ENCODE data around the gene EDEM1. TPM values are rescaled to one million over a fixed set of nuclear protein-coding genes. Genes with fewer than 3 reads are reported as not detected.
"Not testable (repeated sequence)": the region's sequence is repeated elsewhere in the genome, so short reads cannot be mapped to it uniquely, and the experiment has no call there.

The EDEM1 gene
- total RNA-seq, 2 donors from 2014 or later = 109 to 171 TPM

DNA sequence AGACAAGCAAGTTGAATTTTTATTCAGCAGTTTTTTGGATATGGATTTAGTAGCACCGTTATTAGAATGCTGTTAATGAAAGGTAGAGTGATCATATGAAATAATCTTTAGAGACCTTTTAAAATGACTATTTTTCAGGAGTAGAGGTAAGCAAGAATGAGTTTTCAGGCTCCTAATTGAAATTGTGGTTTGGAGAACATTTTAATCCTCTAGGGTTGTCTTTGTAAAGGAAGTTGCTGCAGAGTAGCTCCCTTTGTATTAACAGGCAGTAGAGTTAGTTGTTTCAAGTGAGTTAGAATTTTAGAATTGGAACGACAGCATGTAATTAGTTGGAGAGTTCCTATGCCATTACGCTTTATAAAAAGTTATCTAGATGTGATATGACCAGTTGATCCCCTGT, 27.2 kb upstream of the EDEM1 start:
- H3K27me3 Mint-ChIP-seq = no peaks in the 10 kb centered on the region
- DNase-seq (ENCODE audit: low spot score) (no peak), ATAC-seq (no peak)
- H3K4me3 Mint-ChIP-seq = no peak overlapping the region
- no peak overlapping the region for H3K27ac Mint-ChIP-seq
- no peaks in the 10 kb centered on the region for H3K36me3 Mint-ChIP-seq
- peaks cover 50 to 60% of the 10 kb centered on the region in 2 donors for H3K4me1 Mint-ChIP-seq (ENCODE audit: low read depth in 2 of 2)
- H3K9me3 Mint-ChIP-seq = no peaks in the 10 kb centered on the region

DNA sequence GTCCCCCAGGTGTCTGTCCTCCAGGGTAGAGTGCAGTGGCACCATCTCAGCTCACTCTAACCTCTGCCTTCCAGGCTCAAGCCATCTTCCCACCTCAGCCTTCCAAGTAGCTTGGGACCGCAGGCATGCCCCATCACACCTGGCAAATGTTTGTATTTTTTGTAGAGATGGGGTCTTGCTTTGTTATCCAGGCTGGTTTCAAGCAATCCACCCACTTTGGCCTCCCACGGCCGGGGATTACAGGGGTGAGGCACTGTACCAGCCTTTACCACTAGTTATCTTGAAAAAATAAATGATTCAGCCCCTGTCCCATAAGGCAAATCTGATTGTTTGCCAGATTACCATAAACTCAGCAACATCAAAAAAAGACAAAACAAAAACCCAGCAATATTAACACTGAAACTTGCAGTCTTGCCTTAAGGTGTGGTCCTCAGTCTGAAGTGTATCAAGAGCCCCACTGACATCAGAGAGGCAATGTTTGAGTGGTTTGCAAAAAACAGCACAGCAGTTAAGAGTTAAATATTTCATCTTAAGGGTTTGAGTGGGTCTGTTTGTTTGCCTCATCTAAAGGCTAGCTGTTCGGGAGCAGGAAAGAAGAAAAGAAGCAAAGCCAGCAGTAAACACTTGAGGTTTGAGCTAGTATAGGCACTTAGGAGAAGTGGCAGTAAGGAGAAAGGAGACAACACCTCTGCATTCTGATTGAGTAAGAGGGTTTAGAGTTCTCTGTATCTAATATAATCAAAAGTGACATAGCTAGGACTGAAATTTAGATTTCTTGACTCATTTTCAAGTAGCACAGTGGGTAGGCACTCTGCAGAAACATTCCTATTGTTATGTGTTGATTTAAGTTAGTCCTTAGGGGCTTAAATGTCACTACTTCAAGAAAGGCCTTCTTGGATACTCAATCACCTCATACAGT, 26.3 kb upstream of the EDEM1 start:
- no peaks in the 10 kb centered on the region for H3K27me3 Mint-ChIP-seq
- H3K36me3 Mint-ChIP-seq = no peaks in the 10 kb centered on the region
- ATAC-seq (peak in 1 of 2 donors; percentile 36), DNase-seq (ENCODE audit: low spot score) (no peak)
- peak overlapping the region; percentile 17 to 67 for H3K27ac Mint-ChIP-seq
- H3K4me1 Mint-ChIP-seq (ENCODE audit: low read depth in 2 of 2) = peaks cover 43 to 57% of the 10 kb centered on the region in 2 donors
- H3K9me3 Mint-ChIP-seq = no peaks in the 10 kb centered on the region
- no peak overlapping the region for H3K4me3 Mint-ChIP-seq

DNA sequence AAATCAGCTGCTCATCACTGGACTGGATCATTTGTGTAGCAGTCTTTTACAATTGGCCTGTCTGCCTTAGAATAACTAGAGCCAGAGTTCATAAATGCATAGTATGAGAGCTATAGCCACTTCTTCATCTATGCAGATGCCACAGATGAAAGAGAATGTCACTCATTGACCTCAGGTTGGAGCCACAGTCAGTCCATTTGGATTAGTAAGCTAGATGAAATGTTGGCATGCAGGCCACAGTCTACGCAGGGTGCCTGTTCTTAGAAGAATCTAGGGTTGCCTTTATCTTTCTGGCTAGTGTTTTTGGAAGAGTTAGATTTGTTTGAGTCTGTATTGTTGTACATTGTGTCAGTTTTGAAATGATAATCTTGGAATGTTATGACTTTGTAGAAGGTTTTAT, 25.4 kb upstream of the EDEM1 start:
- H3K4me3 Mint-ChIP-seq = no peak overlapping the region
- DNase-seq (ENCODE audit: low spot score) = no peak
- no peaks in the 10 kb centered on the region for H3K36me3 Mint-ChIP-seq
- no peak for ATAC-seq
- H3K9me3 Mint-ChIP-seq = no peaks in the 10 kb centered on the region
- no peaks in the 10 kb centered on the region for H3K27me3 Mint-ChIP-seq
- H3K27ac Mint-ChIP-seq = no peak overlapping the region
- peaks cover 43 to 56% of the 10 kb centered on the region in 2 donors for H3K4me1 Mint-ChIP-seq (ENCODE audit: low read depth in 2 of 2)

DNA sequence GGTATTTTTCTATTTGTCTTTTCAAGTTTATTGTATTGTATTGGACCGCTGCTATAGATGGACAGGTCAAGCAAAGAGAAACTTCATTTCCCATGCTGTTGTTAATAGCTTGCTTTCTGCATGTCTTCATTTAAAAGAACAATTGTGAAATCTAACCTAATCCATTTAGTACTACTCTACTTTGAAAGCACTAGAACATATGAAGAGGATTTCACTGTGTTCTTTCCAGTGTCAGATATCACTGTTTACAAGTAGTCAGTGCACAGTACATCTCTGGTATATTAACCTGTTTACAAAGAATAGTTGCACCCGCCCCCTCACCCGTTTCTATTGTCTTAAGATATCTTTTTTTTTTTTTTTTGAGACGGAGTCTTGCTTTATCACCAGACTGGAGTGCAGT, 21.8 kb upstream of the EDEM1 start:
- DNase-seq (ENCODE audit: low spot score) = no peak
- no peak for ATAC-seq
- Mint-ChIP-seq H3K27ac (no peak overlapping the region), H3K4me1 (ENCODE audit: low read depth in 2 of 2) (peaks cover 39 to 50% of the 10 kb centered on the region in 2 donors), H3K27me3 (no peaks in the 10 kb centered on the region), H3K36me3 (no peaks in the 10 kb centered on the region), H3K4me3 (no peak overlapping the region), H3K9me3 (no peaks in the 10 kb centered on the region)

DNA sequence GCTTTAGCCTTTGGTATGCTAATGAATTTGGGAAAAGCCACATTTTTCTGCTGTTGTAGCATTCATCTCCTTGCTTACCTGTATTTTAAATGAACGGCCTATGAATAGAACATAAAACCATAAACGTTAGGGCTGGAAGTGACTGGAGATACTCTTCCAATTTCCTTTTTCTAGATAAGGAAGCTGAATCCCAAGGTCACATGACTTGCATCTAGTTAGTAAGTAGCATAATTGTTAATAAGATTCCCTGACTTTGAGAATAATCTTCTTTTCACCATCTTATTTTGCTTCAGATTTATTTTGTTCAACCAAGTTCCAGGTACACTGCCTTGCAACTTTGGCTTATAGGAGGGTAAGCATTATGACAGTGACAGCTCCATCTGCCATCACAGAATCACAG, 20.7 kb upstream of the EDEM1 start:
- Mint-ChIP-seq H3K4me3 (no peak overlapping the region), H3K27ac (peak overlapping the region in 1 of 2 donors; percentile 54), H3K27me3 (no peaks in the 10 kb centered on the region), H3K9me3 (no peaks in the 10 kb centered on the region), H3K36me3 (no peaks in the 10 kb centered on the region), H3K4me1 (ENCODE audit: low read depth in 2 of 2) (peaks cover 30 to 38% of the 10 kb centered on the region in 2 donors)
- DNase-seq (ENCODE audit: low spot score) = no peak
- ATAC-seq = no peak

DNA sequence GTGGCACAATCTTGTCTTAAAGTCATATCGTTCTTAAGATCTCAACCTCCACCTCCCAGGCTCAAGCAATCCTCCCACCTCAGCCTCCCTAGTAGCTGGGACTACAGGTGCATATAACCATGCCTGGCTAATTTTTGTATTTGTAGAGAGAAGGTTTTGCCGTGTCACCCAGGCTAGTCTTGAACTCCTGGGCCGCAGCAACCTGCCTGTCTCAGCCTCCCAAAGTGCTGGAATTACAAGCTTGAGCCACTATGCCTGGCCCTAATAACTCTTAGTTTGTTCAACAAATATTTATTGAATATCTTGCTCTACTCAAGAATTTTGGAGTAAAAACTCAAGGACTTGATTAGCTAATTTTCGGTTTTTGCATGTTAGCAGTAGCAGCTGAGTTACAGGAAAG, 19.4 kb upstream of the EDEM1 start:
- Mint-ChIP-seq H3K36me3 (peaks cover 5% of the 10 kb centered on the region), H3K9me3 (no peaks in the 10 kb centered on the region), H3K4me1 (ENCODE audit: low read depth in 2 of 2) (peaks cover 28 to 32% of the 10 kb centered on the region in 2 donors), H3K27ac (no peak overlapping the region), H3K27me3 (no peaks in the 10 kb centered on the region), H3K4me3 (no peak overlapping the region)
- no peak for DNase-seq (ENCODE audit: low spot score)
- ATAC-seq = no peak

DNA sequence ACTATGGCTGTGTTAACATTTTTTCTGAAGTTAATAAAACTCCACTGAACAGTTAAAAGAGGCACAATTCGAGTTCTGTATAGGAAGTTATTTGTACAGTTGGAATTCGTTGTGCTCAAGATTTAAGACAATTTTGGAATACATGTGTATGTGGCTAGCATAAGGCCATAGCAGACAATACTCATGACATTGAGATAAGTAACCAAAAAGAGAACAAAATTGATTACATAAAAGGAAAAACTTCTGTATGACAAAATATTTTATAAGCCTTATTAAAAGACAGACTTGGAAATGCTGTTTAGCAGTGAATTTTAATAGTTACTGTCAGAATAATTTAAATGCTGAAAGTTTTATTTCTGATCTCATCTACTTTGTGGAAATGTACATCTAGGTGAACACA, 17.7 kb upstream of the EDEM1 start:
- no peak overlapping the region for H3K4me3 Mint-ChIP-seq
- no peak for DNase-seq (ENCODE audit: low spot score)
- peak overlapping the region; percentile 14 to 18 for H3K27ac Mint-ChIP-seq
- ATAC-seq = no peak
- H3K9me3 Mint-ChIP-seq = no peaks in the 10 kb centered on the region
- peaks cover 6% of the 10 kb centered on the region for H3K36me3 Mint-ChIP-seq
- H3K27me3 Mint-ChIP-seq = no peaks in the 10 kb centered on the region
- H3K4me1 Mint-ChIP-seq (ENCODE audit: low read depth in 2 of 2) = peaks cover 21 to 29% of the 10 kb centered on the region in 2 donors

DNA sequence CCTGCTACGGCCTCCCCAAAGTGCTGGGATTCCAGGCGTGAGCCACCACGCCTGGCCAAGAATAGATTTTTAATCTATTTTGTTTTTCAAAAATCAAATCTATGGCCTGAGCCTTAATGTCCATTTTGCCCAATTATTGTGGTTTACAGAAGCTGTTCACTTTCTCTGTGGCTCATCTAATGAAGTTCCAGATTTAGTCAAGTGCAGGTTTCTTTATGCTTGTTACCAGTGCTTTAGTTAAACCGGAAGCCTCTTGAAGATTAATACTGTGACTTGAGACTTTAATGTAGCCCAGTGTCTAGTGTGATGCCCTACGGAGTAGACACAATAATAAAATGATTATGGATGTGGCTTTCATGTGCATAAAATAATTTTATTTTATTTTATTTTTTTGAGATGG, 16.5 kb upstream of the EDEM1 start:
- no peak overlapping the region for H3K4me3 Mint-ChIP-seq
- DNase-seq (ENCODE audit: low spot score) = no peak
- ATAC-seq = no peak
- peaks cover 18 to 19% of the 10 kb centered on the region in 2 donors for H3K4me1 Mint-ChIP-seq (ENCODE audit: low read depth in 2 of 2)
- H3K36me3 Mint-ChIP-seq = peaks cover 6% of the 10 kb centered on the region
- H3K27ac Mint-ChIP-seq = no peak overlapping the region
- no peaks in the 10 kb centered on the region for H3K9me3 Mint-ChIP-seq
- H3K27me3 Mint-ChIP-seq = no peaks in the 10 kb centered on the region

DNA sequence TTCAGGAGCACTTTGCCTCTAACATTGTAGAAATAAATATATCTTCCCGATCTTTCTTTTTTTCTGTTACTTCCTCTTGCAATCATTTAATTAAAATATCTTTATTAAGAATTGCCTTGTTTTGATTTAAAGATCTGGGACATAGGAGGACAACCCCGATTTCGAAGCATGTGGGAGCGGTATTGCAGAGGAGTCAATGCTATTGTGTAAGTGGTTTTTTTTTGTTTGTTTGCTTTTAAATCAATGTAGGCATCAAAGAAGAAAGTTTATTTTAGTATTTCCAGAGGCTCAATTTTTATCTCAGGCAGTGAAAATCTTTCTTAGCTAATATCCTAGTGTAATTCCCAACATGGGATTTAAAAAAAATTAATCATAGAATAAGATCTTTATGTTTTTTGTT, 15.5 kb upstream of the EDEM1 start:
- no peaks in the 10 kb centered on the region for H3K27me3 Mint-ChIP-seq
- no peaks in the 10 kb centered on the region for H3K9me3 Mint-ChIP-seq
- no peak overlapping the region for H3K4me3 Mint-ChIP-seq
- no peak for DNase-seq (ENCODE audit: low spot score)
- H3K4me1 Mint-ChIP-seq (ENCODE audit: low read depth in 2 of 2) = peaks cover 12 to 13% of the 10 kb centered on the region in 2 donors
- no peak overlapping the region for H3K27ac Mint-ChIP-seq
- no peak for ATAC-seq
- H3K36me3 Mint-ChIP-seq = peaks cover 6% of the 10 kb centered on the region

DNA sequence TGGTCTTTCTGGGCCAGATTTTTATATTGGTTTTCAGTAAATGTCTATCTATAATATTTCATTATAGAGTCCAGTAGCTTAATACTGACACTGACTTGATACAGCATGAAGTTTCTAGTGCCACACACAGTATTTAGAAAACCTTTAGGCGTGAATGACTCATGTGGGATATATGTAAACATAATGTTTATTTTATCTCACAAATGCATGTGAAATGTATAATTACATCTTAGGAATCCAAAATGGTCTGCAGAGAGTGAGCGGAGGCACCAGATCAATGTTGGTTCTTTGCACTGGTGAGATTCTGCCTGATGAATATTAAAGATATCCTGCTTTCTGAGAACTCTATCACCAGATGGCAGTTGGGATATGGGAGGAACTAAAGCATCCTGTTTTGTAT, 8.5 kb upstream of the EDEM1 start:
- not testable (repeated sequence) for H3K36me3 Mint-ChIP-seq; H3K27ac Mint-ChIP-seq; H3K9me3 Mint-ChIP-seq; H3K27me3 Mint-ChIP-seq; H3K4me3 Mint-ChIP-seq; H3K4me1 Mint-ChIP-seq (ENCODE audit: low read depth in 2 of 2); DNase-seq (ENCODE audit: low spot score); ATAC-seq

DNA sequence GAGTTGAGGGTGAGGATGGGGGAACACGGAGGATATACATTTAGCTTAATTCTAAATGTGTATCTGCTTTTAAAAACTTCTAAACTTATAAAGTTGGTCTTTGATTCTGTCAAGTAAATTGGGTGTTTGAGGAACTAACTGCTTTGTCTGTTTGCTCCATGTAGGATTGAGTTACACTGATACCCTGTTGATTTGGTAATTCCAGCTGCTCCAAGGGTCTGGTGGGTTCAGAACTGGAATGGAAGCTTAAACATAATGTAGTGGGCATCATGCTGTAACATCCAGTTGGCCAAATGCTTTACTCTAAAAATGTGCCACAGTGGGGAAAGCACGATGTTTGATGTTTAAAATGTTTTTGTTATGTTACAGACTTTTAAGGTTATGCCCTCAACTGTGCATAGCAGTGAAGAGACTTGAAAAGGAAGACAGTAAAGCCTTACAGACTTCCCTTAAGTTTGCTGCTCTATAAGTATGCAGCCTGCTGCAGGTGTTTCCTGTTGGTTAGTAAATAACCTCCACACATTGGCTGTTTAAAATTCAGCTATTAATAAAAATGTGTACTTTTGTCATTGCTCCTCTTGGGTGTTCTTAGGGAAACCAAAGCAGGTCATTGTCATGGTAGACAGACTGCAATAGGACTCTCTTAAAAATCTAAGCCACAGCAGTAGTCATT, 5.9 kb upstream of the EDEM1 start:
- DNase-seq (ENCODE audit: low spot score) (no peak), ATAC-seq (no peak)
- peaks cover 8 to 11% of the 10 kb centered on the region in 2 donors for H3K4me1 Mint-ChIP-seq (ENCODE audit: low read depth in 2 of 2)
- H3K27ac Mint-ChIP-seq = no peak overlapping the region
- H3K27me3 Mint-ChIP-seq = no peaks in the 10 kb centered on the region
- no peak overlapping the region for H3K4me3 Mint-ChIP-seq
- H3K9me3 Mint-ChIP-seq = no peaks in the 10 kb centered on the region
- H3K36me3 Mint-ChIP-seq = peaks cover 7% of the 10 kb centered on the region

DNA sequence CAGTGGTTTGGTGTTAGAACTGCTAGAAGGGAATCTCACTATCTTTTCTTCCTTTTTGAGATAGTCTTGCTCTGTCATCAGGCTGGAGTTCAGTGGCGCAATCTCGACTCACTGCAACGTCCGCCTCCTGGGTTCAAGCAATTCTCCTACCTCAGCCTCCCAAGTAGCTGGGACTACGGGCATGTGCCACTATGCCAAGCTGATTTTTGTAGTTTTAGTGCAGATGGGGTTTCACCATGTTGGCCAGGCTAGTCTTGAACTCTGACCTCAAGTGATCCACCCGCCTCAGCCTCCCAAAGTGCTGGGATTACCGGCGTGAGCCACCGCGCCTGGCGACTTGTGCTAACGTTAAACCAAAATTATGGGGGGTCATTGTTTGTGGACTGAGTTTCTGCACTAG, 3.8 kb upstream of the EDEM1 start:
- H3K9me3 Mint-ChIP-seq; H3K36me3 Mint-ChIP-seq; H3K4me3 Mint-ChIP-seq; ATAC-seq; H3K27ac Mint-ChIP-seq; H3K27me3 Mint-ChIP-seq; DNase-seq (ENCODE audit: low spot score): not testable (repeated sequence)
- H3K4me1 Mint-ChIP-seq (ENCODE audit: low read depth in 2 of 2) = peaks cover 16 to 17% of the 10 kb centered on the region in 2 donors

DNA sequence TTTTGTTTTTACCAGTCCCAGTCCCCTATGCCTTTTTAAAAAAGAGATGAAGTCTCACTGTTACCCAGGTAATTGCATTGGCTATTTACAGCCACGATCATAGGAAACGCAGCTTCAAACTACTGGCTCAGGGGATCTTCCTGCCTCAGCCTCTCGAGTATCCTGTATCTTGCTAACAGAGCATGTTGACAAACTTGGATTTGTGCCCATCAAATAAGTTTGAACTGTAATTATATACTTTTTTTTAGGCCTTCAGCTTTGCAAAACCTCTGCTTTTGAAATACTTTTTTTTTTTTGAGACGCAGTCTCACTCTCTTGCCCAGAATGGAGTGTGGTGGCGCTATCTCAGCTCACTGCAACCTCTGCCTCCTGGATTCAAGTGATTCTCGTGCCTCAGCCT, 3.0 kb upstream of the EDEM1 start:
- H3K36me3 Mint-ChIP-seq = peaks cover 5% of the 10 kb centered on the region
- ATAC-seq (no peak), DNase-seq (ENCODE audit: low spot score) (no peak)
- H3K4me1 Mint-ChIP-seq (ENCODE audit: low read depth in 2 of 2) = peaks cover 21 to 22% of the 10 kb centered on the region in 2 donors
- H3K27me3 Mint-ChIP-seq = no peaks in the 10 kb centered on the region
- no peaks in the 10 kb centered on the region for H3K9me3 Mint-ChIP-seq
- no peak overlapping the region for H3K27ac Mint-ChIP-seq
- H3K4me3 Mint-ChIP-seq = no peak overlapping the region

DNA sequence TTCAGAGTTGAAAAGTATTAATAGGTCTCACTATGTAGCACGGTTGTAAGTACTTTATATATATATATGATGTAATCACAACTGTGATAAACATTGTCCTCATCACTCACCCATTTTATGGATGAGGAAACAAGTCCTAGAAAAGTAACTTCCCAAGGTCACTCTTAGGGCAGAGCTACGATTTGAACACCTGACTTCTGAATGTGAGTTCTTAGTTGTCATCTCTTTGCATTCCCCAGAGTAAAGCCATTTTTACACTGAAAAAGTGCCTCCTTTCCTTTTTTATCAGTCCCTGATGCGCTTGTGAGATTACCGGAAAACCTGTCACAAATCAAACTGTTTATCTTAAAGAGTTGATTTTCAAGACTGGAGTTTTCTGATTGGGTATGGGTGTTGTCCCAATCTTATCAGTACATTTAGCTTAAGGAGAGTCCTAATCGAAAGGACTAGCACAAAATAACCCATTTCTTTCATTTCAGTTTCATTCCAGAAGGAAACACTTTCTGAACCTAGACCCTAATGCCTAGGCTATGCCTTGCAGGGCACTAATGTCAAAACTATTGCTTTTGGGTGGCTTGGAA, 2.3 kb upstream of the EDEM1 start:
- peaks cover 23 to 29% of the 10 kb centered on the region in 2 donors for H3K4me1 Mint-ChIP-seq (ENCODE audit: low read depth in 2 of 2)
- H3K36me3 Mint-ChIP-seq = peaks cover 8% of the 10 kb centered on the region
- H3K27me3 Mint-ChIP-seq = no peaks in the 10 kb centered on the region
- H3K27ac Mint-ChIP-seq = no peak overlapping the region
- no peak for ATAC-seq
- H3K4me3 Mint-ChIP-seq = no peak overlapping the region
- no peaks in the 10 kb centered on the region for H3K9me3 Mint-ChIP-seq
- DNase-seq (ENCODE audit: low spot score) = no peak
